Astrocyte (in vitro differentiated cells and primary cell): Measurements from ENCODE around the gene PCDHGA11.

Source experiments
- EZH2 ChIP-seq: IDR thresholded peaks from 2 replicates; pipeline ENCODE4 v1.6.1; 2012; ENCODE audit warnings: mild to moderate bottlenecking, low read length, inconsistent platforms; ENCODE audit not compliant: insufficient read depth
- TF ChIP-seq, protein P1 (sequence below): IDR thresholded peaks from 2 replicates; pipeline ENCODE4 v1.5.1; 2011; ENCODE audit warnings: low read depth, mild to moderate bottlenecking, inconsistent platforms, low read length, moderate library complexity; ENCODE audit not compliant: insufficient read depth

- TF ChIP-seq, protein P1, sequence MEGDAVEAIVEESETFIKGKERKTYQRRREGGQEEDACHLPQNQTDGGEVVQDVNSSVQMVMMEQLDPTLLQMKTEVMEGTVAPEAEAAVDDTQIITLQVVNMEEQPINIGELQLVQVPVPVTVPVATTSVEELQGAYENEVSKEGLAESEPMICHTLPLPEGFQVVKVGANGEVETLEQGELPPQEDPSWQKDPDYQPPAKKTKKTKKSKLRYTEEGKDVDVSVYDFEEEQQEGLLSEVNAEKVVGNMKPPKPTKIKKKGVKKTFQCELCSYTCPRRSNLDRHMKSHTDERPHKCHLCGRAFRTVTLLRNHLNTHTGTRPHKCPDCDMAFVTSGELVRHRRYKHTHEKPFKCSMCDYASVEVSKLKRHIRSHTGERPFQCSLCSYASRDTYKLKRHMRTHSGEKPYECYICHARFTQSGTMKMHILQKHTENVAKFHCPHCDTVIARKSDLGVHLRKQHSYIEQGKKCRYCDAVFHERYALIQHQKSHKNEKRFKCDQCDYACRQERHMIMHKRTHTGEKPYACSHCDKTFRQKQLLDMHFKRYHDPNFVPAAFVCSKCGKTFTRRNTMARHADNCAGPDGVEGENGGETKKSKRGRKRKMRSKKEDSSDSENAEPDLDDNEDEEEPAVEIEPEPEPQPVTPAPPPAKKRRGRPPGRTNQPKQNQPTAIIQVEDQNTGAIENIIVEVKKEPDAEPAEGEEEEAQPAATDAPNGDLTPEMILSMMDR: peak; percentile 61
- no peak for TF ChIP-seq EZH2
Measured at GRCh38 chr5:141420855-141421488, at the start of gene PCDHGA11.
